H1 (cell line): ENCODE data around the gene CHST11. TPM values are rescaled to one million over a fixed set of nuclear protein-coding genes. Genes with fewer than 3 reads are reported as not detected.

Experiments used
- CTCF ChIA-PET: fragments of 300-600 bp; sonication (Branson Sonifier 250); formaldehyde crosslinking; loops from one replicate; lab custom pipeline; 2021; ENCODE audit not compliant: partially characterized antibody; lab: Charles Lee
- POLR2A ChIA-PET: fragments of 300-600 bp; sonication (Branson Sonifier 250); formaldehyde crosslinking; loops from one replicate; lab custom pipeline; 2021; ENCODE audit warnings: inconsistent platforms; ENCODE audit not compliant: partially characterized antibody; lab: Charles Lee
- DNase-seq, 2 experiments: peaks; one replicate each; pipeline versions ENCODE4 v3.0.0 to v3.0.0-alpha.2; 2010 to 2022; ENCODE audit warnings: low spot score in 2 of 2, low read depth in 1 of 2, mixed read lengths in 1 of 2
- FAIRE-seq: peaks from 2 replicates; lab custom pipeline; 2011; peaks lifted over from hg19 to GRCh38; lab: Jason Lieb, UNC
- H2AFZ ChIP-seq: 2 replicates; pipeline ENCODE4 v1.8.1; 2012; ENCODE audit warnings: low read length, inconsistent platforms
- H2AK5ac ChIP-seq: 2 replicates; pipeline ENCODE4 v1.6.1; 2013; ENCODE audit warnings: low read depth, low read length
- H2BK120ac ChIP-seq: replicated peaks from 2 replicates; pipeline ENCODE3; 2013; ENCODE audit warnings: low read depth, low read length, inconsistent platforms
- H2BK12ac ChIP-seq: 2 replicates; pipeline ENCODE4 v1.6.1; 2013; ENCODE audit warnings: low read depth, low read length
- H2BK15ac ChIP-seq: 2 replicates; pipeline ENCODE4 v1.6.1; 2013; ENCODE audit warnings: low read length
- H2BK20ac ChIP-seq: 2 replicates; pipeline ENCODE4 v1.6.1; 2013; ENCODE audit warnings: low read length
- H2BK5ac ChIP-seq: 2 replicates; pipeline ENCODE4 v1.6.1; 2013; ENCODE audit warnings: low read depth, low read length
- H3K14ac ChIP-seq: 2 replicates; pipeline ENCODE4 v1.6.1; 2013; ENCODE audit warnings: inconsistent platforms; ENCODE audit not compliant: insufficient read length
- H3K18ac ChIP-seq: 2 replicates; pipeline ENCODE4 v1.6.1; 2013; ENCODE audit warnings: low read length; ENCODE audit errors: extremely low read depth
- H3K23ac ChIP-seq: 2 replicates; pipeline ENCODE4 v1.6.1; 2013; ENCODE audit warnings: inconsistent platforms; ENCODE audit not compliant: insufficient read length
- H3K23me2 ChIP-seq: 2 replicates; pipeline ENCODE4 v1.6.1; 2013; ENCODE audit warnings: low read depth, low read length
- H3K27ac ChIP-seq: 2 replicates; pipeline ENCODE4 v1.6.1; 2011; ENCODE audit warnings: low read depth, low read length, inconsistent platforms
- H3K27me3 ChIP-seq, 4 experiments: replicated peaks in 1 of 4; 1 replicate in 1 of 4; 2 replicates in 3 of 4; pipeline versions ENCODE4 v1.6.1 to v1.8.1; 2011 to 2013; ENCODE audit warnings: low read length in 3 of 4, mild to moderate bottlenecking in 3 of 4, inconsistent platforms in 2 of 4, mixed read lengths in 2 of 4, moderate library complexity in 1 of 4; ENCODE audit not compliant: control insufficient read depth in 3 of 4, insufficient read depth in 3 of 4; ENCODE audit errors: extremely low read depth in 1 of 4
- H3K36me3 ChIP-seq, 4 experiments: 2 replicates each; pipeline versions ENCODE4 v1.6.1 to v1.8.1; 2011 to 2013; ENCODE audit warnings: mild to moderate bottlenecking in 4 of 4, low read length in 3 of 4, moderate library complexity in 2 of 4, control low read depth in 1 of 4, inconsistent platforms in 1 of 4; ENCODE audit not compliant: insufficient read depth in 4 of 4, control insufficient read depth in 2 of 4
- H3K4ac ChIP-seq: replicated peaks from 2 replicates; pipeline ENCODE3; 2013; ENCODE audit warnings: low read length, low read depth, mixed read lengths, inconsistent platforms; ENCODE audit not compliant: insufficient read length
- H3K4me1 ChIP-seq, 4 experiments: replicated peaks in 1 of 4; 1 replicate in 1 of 4; 2 replicates in 3 of 4; pipeline versions ENCODE4 v1.6.1 to v1.8.1; 2011 to 2013; ENCODE audit warnings: low read length in 3 of 4, inconsistent platforms in 2 of 4, mixed read lengths in 1 of 4; ENCODE audit not compliant: insufficient read depth in 4 of 4, control insufficient read depth in 3 of 4
- H3K4me2 ChIP-seq, 2 experiments: 2 replicates each; pipeline versions ENCODE4 v1.6.1 to v1.8.1; 2011 to 2013; ENCODE audit warnings: low read depth in 2 of 2, low read length in 2 of 2, control low read depth in 1 of 2, inconsistent platforms in 1 of 2, mild to moderate bottlenecking in 1 of 2; ENCODE audit not compliant: insufficient read depth in 1 of 2
- H3K4me3 ChIP-seq, 4 experiments: fragments of 200-600, 300-600 bp in 1 of 4; sonication (generic), shearing (Covaris generic), sonication (Bioruptor Twin) in 1 of 4; 2 replicates each; pipeline versions ENCODE4 v1.5.1 to v1.8.1; 2011 to 2016; ENCODE audit warnings: low read length in 4 of 4, low read depth in 3 of 4, control low read depth in 2 of 4, inconsistent platforms in 2 of 4, mild to moderate bottlenecking in 2 of 4, mixed read lengths in 1 of 4, moderate library complexity in 1 of 4; ENCODE audit not compliant: insufficient read depth in 2 of 4; ENCODE audit errors: extremely low read depth in 1 of 4
- H3K56ac ChIP-seq: replicated peaks from 2 replicates; pipeline ENCODE3; 2013; ENCODE audit warnings: low read depth, mild to moderate bottlenecking, mixed read lengths, low read length, inconsistent platforms; ENCODE audit not compliant: insufficient read length
- H3K79me1 ChIP-seq: 2 replicates; pipeline ENCODE4 v1.6.1; 2013; ENCODE audit warnings: low read depth, low read length, control low read depth
- H3K79me2 ChIP-seq, 2 experiments: 2 replicates each; pipeline versions ENCODE4 v1.6.1 to v1.8.1; 2012 to 2013; ENCODE audit warnings: low read length in 2 of 2, mild to moderate bottlenecking in 2 of 2, inconsistent platforms in 1 of 2; ENCODE audit not compliant: insufficient read depth in 2 of 2, control insufficient read depth in 1 of 2
- H3K9ac ChIP-seq, 4 experiments: replicated peaks in 1 of 4; 1 replicate in 1 of 4; 2 replicates in 3 of 4; pipeline versions ENCODE4 v1.6.1 to v1.8.1; 2011 to 2013; ENCODE audit warnings: low read depth in 3 of 4, low read length in 3 of 4, control low read depth in 2 of 4, mild to moderate bottlenecking in 2 of 4, moderate library complexity in 2 of 4, inconsistent platforms in 1 of 4; ENCODE audit errors: extremely low read depth in 1 of 4
- H3K9me3 ChIP-seq, 2 experiments: 2 replicates each; pipeline versions ENCODE4 v1.6.1 to v1.8.1; 2012 to 2013; ENCODE audit warnings: mild to moderate bottlenecking in 2 of 2, moderate library complexity in 2 of 2, control low read depth in 1 of 2, inconsistent platforms in 1 of 2, low read depth in 1 of 2, low read length in 1 of 2, mixed read lengths in 1 of 2; ENCODE audit not compliant: insufficient read depth in 2 of 2
- H4K20me1 ChIP-seq, 2 experiments: replicated peaks in 1 of 2; 2 replicates each; pipeline versions ENCODE3 to v1.8.1; 2011 to 2013; ENCODE audit warnings: inconsistent platforms in 2 of 2, low read length in 2 of 2, mild to moderate bottlenecking in 1 of 2; ENCODE audit not compliant: insufficient read depth in 2 of 2, control insufficient read depth in 1 of 2
- H4K5ac ChIP-seq: 2 replicates; pipeline ENCODE4 v1.6.1; 2013; ENCODE audit warnings: low read length, low read depth, mixed read lengths, inconsistent platforms; ENCODE audit not compliant: insufficient read length
- H4K8ac ChIP-seq: 2 replicates; pipeline ENCODE4 v1.8.0; 2013; ENCODE audit warnings: mild to moderate bottlenecking, moderate library complexity, low read length, inconsistent platforms; ENCODE audit not compliant: insufficient read depth; ENCODE audit errors: extremely low read depth
- H4K91ac ChIP-seq: replicated peaks from 2 replicates; pipeline ENCODE3; 2013; ENCODE audit warnings: low read length, mixed read lengths, inconsistent platforms; ENCODE audit not compliant: insufficient read length
- MAFK ChIP-seq: IDR thresholded peaks from 2 replicates; pipeline ENCODE4 v1.6.1; 2012; ENCODE audit warnings: low read depth, mild to moderate bottlenecking, improper control_type of control experiment, low read length
- NANOG ChIP-seq: IDR thresholded peaks from 2 replicates; pipeline ENCODE4 v1.6.1; 2011; ENCODE audit warnings: low read length, low read depth, mild to moderate bottlenecking, inconsistent platforms; ENCODE audit not compliant: insufficient read depth, poor library complexity, severe bottlenecking
- RBBP5 ChIP-seq: IDR thresholded peaks from 2 replicates; pipeline ENCODE4 v1.7.1; 2012; ENCODE audit warnings: low read depth, mild to moderate bottlenecking, inconsistent platforms, low read length, moderate library complexity, borderline replicate concordance
- SIX5 ChIP-seq: IDR thresholded peaks from 2 replicates; pipeline ENCODE4 v1.6.1; 2011; ENCODE audit warnings: mild to moderate bottlenecking, low read depth, low read length
- WGBS, 2 experiments: shearing (Covaris generic) in 1 of 2; methylation state at CpG; one replicate each; pipeline versions ENCODE4 v1.1.6 to v1.1.7; 2013 to 2015; ENCODE audit warnings: low lambda C conversion rate in 2 of 2, mixed read lengths in 2 of 2, inconsistent platforms in 1 of 2, low coverage in 1 of 2, missing lambda C conversion rate in 1 of 2; ENCODE audit not compliant: insufficient replicate concordance in 2 of 2, insufficient coverage in 1 of 2, insufficient read length in 1 of 2; ENCODE audit errors: extremely low coverage in 1 of 2, missing lambda C conversion rate in 1 of 2; 5-methylcytosine and 5-hydroxymethylcytosine counted together
- polyA plus RNA-seq, 7 experiments: library from polyadenylated mRNA; depleted of rRNA in 3 of 7; stranded (reverse) in 5 of 7; unstranded in 2 of 7; fragments of >200 nt in 5 of 7; fragments of 200-250 nt in 2 of 7; gene quantifications; 1 replicate in 5 of 7; 2 replicates in 1 of 7; 4 replicates in 1 of 7; pipeline versions ENCODE4 v1.2.1 to v1.2.3, GENCODE V29; 2011 to 2013; ENCODE audit warnings: missing spikeins in 2 of 7, mixed read lengths in 2 of 7
- total RNA-seq: library from RNA; stranded (reverse); fragmentation: NEBNext Ultra II Directional; extraction: Animal tissue kit (Norgen Biotek cat#: 25700); gene quantifications from 2 replicates; pipeline ENCODE4 v1.2.1, GENCODE V29; 2021

Gene CHST11
- total and polyA plus RNA-seq, 2 of the 8 experiments (the other 6 are each of a cell fraction or from before 2014, with no cell fraction given) = 14.4 to 20.8 TPM

DNA sequence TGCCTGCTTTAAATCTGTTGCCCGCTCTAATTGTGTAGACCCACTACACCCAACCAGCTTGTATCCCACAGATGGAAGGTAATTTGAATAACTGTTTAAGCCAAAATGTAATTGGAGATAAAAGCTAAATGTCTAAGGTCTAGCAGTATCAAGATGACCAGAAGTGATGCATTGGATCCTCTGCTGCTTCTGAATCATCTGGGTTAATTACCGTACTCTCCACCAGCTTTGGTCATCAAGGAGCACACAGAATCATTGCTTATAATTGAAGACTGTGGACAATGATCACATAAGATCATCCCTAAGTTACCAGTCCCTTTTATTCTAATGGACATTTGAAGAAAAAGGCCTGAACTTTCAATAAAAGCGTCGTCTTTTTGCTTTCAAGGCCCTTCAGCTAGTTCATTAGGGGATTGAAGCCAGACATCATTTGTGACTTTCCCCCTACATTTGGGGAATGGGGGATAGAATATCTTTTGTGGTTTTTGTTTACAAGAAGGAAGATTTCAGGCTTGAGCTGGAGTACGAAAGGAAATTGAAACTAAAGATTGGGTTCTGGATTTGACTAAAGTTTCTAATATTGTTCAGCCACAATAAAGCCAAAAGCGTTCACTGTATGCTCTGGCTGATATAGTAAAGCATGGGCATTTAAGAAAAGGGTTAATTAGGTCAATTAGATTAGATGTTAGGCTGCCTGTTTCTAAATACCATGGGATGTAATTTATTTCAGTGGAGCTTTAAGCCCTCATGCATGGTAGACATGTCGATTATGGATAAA is 123.2 kb downstream of the CHST11 start:
- no peak overlapping the region for H4K8ac ChIP-seq
- H4K20me1 ChIP-seq = no peaks in the 10 kb centered on the region
- CTCF ChIA-PET = no interaction called here
- POLR2A ChIA-PET = no interaction called here
- no peak overlapping the region for H3K56ac ChIP-seq
- no peaks in the 10 kb centered on the region for H3K4me1 ChIP-seq
- no peak overlapping the region for H2BK15ac ChIP-seq
- H3K9me3 ChIP-seq = no peaks in the 10 kb centered on the region
- no peak overlapping the region for H2BK120ac ChIP-seq
- no peaks in the 10 kb centered on the region for H3K23me2 ChIP-seq
- H3K4me2 ChIP-seq = no peak overlapping the region
- no peaks in the 10 kb centered on the region for H3K27me3 ChIP-seq
- H3K23ac ChIP-seq = no peak overlapping the region
- H3K4me3 ChIP-seq = no peak overlapping the region
- no peak for DNase-seq
- H4K5ac ChIP-seq = no peak overlapping the region
- no peak overlapping the region for H2BK20ac ChIP-seq
- no peak overlapping the region for H2AK5ac ChIP-seq
- 83% methylated on average over 7 of the region's 7 CpGs; no CpG with 5 or more reads in 1 of the 2 experiments for WGBS, 2 experiments
- H3K27ac ChIP-seq = no peak overlapping the region
- H3K79me2 ChIP-seq = no peaks in the 10 kb centered on the region
- H3K14ac ChIP-seq = no peak overlapping the region
- no peak overlapping the region for H3K4ac ChIP-seq
- no peaks in the 10 kb centered on the region for H3K36me3 ChIP-seq
- no peak overlapping the region for H2AFZ ChIP-seq
- no peak overlapping the region for H4K91ac ChIP-seq
- no peak overlapping the region for H3K18ac ChIP-seq
- no peak for FAIRE-seq
- no peak overlapping the region for H2BK5ac ChIP-seq
- H3K79me1 ChIP-seq = no peaks in the 10 kb centered on the region
- no peak overlapping the region for H3K9ac ChIP-seq
- H2BK12ac ChIP-seq = no peak overlapping the region
- no peak for TF ChIP-seq SIX5
- TF ChIP-seq MAFK = no peak
- no peak for TF ChIP-seq NANOG
- no peak for TF ChIP-seq RBBP5
